ENCODE results near the gene MAP3K5.

- TF ChIP-seq CTCF (conservative IDR thresholded peaks at IDR 0.05 in 1 of 2, IDR thresholded peaks at IDR 0.05 in 1 of 2; ENCODE audit: low read depth in 1 of 2, low read length in 2 of 2) (no peak), EZH2 (IDR thresholded peaks at IDR 0.05; ENCODE audit: low read length, missing control alignments) (no peak)
These were observed 257.1 kb downstream of the MAP3K5 start for GRCh38 chr6:136535017-136535765.
